ENCODE results near the gene ADAMTS13.
"Not testable (repeated sequence)": the region's sequence is repeated elsewhere in the genome, so short reads cannot be mapped to it uniquely, and the experiment has no call there.

ADAMTS13 gene

DNA sequence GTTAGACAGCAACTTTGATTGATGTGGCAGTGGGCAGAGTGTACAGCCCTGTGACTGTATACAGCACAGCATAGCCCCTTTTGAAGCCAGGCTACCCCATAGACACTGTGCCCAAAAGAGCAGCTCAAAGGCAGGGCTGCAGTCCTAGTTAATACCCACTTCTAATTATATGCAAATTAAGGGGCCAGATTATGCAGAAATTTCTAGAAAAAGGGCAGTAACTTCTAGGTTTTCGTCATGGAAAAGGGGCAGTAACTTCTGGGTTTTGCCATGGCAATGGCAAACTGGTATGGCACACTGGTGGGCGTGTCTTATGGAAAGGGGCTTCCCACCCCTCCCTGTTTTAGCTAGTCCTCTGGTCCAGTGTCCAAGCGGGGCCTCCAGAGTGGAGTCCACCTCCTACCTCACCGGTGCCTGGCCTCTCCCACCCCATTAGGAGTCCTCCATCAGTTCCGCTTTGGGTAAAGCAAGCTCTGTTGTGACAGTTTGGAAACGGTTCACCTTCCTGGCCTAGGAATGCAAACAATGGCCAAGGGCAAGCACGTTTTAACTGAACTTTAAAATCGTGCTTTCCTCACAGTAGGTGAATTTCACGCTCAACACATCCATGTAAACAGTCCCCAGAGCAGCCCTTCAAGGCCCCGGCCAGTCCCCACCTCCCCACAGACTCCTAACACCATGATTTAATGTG lies 5.6 kb downstream of the ADAMTS13 start:
- DNase-seq: no peak

DNA sequence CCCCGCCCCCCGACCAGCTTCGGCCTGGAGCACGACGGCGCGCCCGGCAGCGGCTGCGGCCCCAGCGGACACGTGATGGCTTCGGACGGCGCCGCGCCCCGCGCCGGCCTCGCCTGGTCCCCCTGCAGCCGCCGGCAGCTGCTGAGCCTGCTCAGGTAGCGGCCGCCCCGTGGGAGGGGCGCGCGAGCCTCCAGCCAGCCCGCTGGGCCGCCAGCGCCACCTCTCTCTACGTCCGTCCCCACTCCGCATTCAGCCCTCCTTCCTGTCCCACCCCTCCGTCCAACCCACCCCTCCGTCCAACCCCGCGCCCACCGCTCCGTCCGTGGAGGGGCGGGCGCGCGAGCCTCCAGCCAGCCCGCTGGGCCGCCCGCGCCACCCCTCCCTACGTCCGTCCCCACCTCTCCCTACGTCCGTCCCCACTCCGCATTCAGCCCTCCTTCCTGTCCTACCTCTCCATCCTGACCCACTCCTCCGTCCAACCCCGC lies 6.5 kb downstream of the ADAMTS13 start:
- no peak for DNase-seq

DNA sequence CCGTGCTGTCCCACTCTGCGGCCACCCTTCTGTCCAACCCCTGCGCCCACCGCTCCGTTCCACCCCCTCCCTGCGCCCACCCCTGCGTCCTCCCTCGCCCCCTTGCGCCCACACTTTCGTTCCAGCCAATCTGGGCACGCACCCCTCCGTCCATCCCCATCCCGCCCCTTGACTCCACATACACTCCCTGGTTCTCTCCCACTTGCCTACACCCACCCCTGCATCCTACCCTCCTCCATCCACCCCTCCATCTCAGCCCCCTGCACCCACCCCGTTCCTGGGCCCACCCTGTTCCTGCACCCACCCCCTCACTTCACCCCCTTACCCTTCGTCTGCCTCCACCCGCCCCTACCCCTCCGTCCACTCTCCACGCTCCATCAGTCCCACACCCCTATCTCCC lies 7.0 kb downstream of the ADAMTS13 start:
- DNase-seq: no peak

DNA sequence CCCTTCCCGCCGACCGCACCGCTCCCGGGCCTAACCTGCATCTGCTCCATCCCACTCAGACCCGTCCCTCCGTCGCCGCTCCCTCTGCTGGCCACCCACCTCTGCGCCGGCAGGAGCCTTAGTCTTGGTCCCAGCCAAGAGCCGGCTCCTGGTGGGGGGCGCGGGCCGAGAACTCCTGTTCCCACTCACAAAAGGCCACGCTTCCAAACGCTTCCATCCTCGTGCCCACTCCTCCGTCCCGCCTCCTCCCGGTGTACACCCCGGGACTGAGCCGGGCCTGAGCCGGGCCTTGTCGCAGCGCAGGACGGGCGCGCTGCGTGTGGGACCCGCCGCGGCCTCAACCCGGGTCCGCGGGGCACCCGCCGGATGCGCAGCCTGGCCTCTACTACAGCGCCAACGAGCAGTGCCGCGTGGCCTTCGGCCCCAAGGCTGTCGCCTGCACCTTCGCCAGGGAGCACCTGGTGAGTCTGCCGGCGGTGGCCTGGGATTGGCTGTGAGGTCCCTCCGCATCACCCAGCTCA lies 7.5 kb downstream of the ADAMTS13 start:
- DNase-seq: no peak

DNA sequence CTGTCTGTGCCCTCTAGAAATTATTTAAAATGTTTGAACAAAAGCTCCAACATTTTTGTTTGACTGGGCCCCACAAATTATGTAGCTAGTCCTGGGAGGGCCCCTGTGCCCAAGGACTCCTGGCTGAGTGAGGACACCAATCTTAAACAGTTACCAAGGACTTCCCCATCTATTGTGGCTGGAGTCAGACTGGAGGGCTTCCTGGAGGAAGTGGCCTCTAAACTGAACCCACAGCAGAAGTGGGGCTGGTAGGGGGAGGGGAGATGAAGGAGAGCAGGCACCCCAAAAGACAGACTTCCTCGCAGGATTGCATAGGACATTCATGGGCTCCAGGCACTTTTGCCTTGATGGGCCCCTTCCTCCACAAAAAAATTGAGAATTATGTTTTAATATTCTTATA lies 8.1 kb downstream of the ADAMTS13 start:
- DNase-seq: no peak

DNA sequence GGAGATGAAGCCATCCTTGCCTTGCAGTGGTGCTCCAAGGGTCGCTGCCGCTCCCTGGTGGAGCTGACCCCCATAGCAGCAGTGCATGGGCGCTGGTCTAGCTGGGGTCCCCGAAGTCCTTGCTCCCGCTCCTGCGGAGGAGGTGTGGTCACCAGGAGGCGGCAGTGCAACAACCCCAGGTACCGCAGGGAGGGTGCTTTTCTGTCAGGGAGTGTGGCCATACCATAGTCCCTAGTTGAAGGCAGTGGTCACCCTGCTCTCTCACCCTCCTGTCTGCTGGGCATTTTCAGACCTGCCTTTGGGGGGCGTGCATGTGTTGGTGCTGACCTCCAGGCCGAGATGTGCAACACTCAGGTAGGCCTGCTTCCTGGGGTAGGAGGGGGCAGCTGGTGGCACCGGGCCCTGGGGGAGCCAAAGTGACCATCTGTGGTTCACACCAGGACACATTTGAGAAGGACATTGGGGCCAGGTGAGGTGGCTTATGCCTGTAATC lies 11.2 kb downstream of the ADAMTS13 start:
- DNase-seq: no peak

DNA sequence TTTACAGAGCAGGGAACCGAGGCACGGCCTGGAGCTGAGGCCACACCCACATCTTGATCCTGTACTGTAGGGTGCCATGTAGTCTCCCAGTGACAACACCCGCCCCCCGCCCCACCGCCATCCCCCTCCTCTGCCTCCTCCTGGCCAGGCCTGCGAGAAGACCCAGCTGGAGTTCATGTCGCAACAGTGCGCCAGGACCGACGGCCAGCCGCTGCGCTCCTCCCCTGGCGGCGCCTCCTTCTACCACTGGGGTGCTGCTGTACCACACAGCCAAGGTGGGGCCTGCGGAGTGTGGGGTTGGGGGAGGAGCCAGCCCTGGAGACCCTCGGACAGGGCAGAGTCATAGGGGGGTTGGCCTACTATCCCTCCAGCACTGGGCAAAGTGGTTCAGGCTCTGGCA lies 14.5 kb downstream of the ADAMTS13 start:
- DNase-seq: no peak

DNA sequence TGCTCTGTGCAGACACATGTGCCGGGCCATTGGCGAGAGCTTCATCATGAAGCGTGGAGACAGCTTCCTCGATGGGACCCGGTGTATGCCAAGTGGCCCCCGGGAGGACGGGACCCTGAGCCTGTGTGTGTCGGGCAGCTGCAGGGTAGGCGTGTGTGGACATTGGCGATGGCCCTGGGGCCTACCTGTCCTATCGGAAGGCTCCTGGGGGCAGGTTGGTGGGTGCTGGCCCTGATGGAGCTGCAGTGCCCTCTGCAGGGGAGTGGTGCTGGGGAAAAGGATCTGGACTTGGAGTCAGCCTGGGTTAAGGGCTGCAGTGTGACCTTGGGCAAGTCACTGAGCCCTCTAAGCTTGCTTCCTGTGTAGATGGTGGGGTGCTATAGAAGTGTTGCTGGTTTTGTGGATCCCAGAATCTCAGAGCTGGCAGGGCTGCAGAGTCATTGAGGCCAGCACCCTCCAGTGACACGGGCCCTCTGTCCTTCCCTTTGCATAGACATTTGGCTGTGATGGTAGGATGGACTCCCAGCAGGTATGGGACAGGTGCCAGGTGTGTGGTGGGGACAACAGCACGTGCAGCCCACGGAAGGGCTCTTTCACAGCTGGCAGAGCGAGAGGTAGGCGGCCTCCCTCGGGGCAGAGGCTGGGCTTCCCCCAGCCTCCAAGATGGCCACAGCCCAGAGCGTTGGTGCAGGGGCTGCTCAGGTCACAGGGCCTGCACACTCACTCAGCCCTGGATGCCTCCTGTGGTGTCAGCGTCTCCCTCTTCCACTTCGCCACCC lies 15.8 kb downstream of the ADAMTS13 start:
- no peak for DNase-seq

DNA sequence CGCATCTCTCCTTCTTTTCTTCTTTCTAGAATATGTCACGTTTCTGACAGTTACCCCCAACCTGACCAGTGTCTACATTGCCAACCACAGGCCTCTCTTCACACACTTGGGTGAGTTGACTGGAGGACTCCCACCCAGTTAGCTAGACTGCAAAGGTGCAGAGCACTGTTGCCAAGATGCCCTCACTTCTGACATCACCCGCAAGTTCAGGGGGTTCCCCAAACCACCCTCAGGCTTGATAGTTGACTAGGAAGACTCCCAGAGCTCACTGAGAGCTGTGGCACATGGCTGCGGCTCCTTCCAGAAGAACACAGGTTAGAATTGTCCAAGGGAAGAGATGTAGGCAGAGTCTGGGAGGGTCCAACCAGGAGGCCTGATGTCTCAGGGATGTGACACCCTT lies 17.2 kb downstream of the ADAMTS13 start:
- DNase-seq: no peak

DNA sequence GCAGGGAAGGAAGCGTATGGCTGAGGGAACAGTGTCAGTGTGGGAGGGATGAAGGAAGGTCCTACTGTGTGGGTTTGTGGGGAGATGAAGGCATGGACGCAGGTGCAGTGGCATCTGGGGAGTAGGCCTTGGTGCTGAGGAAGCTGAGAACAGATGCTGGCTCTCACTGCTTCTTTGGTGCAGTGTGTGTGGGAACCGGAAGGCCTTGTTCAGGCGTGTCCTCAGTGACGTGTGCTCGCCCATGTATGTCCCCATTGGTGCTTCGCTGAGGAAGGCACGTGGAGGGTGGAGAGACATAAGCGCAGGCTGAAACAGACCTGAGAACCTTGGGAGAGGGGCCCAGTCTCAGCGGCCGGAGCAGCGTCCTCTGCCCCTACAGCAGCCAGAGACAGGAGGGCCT lies 18.7 kb downstream of the ADAMTS13 start:
- DNase-seq: no peak

DNA sequence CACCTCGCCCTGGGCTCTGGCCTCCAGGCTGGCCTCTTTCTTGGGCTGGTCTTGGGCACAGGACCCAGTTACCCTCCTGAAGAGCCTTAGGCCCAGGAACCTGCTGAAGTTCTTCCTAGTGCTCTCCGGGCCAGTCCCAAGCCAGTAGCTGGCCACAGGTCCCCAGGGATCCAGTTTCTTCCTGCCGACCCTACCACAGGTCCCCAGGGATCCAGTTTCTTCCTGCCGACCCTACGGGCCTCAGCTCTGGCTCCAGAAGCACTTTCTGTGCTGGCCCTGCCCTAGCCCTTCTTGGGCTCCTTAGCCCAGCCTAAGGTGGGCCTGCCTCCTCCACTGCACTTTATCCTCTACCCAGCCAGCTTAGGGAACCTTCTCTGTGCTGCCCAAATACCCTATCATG lies 19.4 kb downstream of the ADAMTS13 start:
- DNase-seq: no peak

DNA sequence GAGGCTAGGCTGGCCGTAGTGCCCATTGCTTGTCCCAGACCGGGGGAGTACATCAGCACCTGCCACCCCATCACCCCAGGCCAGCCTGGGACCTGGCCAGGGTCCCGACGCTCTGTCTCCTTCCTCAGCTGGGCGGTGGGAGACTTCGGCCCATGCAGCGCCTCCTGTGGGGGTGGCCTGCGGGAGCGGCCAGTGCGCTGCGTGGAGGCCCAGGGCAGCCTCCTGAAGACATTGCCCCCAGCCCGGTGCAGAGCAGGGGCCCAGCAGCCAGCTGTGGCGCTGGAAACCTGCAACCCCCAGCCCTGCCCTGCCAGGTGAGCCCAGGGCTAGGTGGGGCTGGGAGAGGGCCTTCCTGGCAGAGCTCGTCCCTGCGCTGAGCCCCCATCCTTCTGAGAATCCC lies 21.1 kb downstream of the ADAMTS13 start:
- no peak for DNase-seq

DNA sequence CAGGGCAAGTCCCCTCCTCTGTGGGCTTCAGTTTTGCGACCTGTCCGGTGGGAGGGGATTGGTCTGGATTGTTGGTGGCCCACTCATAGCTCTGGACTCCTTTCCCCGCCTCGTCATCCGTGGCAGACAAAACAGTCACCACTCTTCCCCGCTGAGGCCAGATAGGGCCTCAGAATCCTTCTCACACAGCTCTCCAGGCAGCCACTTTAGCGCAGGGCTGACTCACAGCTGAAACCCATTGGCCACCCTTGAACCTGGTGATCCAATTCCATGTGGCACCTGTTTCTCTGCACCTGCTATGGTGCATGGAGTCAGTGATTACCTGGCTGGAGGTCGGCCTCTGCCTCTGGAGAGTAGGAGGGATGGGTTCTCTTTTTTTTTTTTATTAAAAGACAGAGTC lies 21.8 kb downstream of the ADAMTS13 start:
- DNase-seq: no peak

DNA sequence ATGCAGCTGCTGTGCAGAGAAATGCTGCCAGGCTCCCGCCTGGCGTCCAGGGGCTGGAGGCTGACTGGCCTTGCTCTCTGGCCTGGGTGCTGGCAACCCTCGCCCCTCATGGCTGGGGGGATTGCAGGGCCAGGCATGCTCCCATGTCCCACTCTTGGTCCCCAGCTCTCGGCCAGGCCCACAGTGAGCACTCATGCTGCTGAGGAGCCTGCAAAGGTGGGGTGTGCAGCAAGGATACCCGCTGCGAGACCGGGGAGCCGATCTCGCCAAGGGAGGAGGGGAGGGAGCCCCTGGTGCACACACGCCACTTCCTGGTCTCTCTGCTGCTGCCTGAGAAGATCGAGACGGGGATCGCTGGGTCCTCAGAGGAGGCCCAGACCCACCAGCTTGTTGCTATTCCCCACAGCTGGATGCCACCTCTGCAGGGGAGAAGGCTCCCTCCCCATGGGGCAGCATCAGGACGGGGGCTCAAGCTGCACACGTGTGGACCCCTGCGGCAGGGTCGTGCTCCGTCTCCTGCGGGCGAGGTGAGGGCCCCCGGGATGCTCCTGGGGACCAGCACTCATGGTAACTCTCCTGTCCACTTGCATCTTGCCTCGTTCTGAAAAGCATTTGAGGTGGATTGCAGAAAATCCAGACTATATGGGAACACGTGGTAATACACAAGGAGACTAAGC lies 23.3 kb downstream of the ADAMTS13 start:
- no peak for DNase-seq

DNA sequence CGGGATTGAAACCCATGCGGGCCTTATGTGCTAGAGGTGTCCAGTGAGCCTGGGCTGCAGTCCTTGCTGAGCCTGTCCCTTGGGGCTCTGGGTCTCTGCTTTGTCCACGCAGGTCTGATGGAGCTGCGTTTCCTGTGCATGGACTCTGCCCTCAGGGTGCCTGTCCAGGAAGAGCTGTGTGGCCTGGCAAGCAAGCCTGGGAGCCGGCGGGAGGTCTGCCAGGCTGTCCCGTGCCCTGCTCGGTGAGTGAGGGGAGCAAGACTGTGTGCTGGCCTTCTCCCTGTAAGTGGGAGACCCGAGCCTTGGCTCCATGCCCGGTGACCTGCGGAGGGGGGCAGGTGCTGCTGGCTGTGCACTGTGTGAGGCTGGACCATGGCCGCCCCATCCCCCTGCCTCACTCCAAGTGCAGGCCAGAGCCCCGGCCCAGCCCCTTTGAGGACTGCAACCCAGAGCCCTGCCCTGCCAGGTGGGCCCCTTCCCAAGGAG lies 26.4 kb downstream of the ADAMTS13 start:
- DNase-seq: no peak

DNA sequence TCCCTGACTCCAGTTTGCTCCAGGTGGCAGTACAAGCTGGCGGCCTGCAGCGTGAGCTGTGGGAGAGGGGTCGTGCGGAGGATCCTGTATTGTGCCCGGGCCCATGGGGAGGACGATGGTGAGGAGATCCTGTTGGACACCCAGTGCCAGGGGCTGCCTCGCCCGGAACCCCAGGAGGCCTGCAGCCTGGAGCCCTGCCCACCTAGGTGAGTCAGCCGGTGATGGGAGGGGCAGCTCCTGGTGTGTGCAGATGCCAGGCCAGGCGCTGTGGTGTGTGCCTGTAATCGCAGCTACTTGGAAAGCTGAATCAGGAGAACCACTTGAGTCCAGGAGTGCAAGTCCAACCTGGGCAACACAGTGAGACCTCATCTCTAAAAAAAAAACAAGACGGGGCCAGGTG lies 27.6 kb downstream of the ADAMTS13 start:
- DNase-seq: no peak

DNA sequence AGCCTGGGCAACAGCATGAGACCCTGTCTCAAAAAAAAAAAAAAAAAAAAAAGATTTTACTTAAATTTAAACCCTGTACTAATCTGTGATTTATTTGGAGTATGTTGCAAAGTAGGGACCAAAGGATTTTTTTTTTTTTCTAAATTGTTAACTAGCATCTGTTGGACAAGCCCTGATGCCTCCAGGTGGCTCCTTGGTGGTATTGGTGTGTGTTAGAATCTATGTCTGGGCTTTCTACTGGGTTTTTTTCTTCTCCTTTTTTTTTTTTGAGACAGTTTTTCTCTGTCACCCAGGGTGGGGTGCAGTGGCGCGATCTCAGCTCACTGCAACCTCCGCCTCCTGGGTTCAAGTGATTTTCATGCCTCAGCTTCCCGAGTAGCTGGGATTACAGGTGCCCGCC lies 29.7 kb downstream of the ADAMTS13 start:
- DNase-seq: not testable (repeated sequence)

DNA sequence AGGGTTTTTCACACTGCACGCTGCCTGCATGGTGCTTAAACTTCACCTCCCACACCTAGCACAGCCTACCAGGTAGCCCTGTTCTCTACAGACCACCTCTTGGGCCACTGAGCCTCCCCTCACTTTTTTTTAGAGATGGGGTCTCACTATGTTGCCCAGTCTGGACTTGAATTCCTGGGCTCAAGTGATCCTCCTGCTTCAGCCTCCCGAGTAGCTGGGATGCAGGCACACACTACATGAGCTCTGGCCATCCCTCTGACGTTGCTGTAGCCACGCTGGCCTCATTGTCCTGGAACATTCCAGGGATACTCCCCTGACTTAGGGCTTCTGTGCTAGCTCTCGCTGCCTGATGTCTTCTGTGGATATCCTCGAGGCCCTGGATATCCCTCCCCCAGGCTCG lies 30.4 kb downstream of the ADAMTS13 start:
- no peak for DNase-seq

DNA sequence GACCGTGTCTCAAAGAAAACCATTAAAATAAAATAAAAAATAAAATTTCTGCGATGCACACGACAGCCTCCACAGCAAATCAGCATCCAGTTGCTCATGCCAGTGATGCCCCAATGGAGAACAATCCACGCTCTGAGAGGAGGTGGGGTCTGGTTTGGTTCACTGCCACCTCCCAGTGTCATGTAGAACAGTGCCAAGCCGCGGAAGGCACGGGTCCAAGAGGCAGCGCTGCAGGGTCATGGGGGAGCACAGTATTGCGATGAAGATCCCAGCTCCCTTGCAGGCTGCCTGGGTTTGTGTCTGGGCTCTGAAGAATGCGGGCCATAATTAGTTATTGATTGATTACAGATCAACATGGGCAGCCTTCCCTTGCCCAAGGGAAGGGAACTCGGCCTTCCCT lies 31.5 kb downstream of the ADAMTS13 start:
- no peak for DNase-seq

DNA sequence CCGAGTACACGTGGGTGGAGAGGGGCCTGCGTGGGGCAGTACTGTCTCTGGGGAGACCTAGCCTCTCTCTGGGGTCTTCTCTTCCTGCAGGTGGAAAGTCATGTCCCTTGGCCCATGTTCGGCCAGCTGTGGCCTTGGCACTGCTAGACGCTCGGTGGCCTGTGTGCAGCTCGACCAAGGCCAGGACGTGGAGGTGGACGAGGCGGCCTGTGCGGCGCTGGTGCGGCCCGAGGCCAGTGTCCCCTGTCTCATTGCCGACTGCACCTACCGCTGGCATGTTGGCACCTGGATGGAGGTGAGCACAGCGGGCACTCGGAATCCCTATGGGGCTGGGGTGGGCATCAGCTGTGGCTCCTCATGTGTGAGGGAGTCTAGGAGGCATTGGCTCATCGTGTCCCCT lies 32.2 kb downstream of the ADAMTS13 start:
- DNase-seq: no peak

DNA sequence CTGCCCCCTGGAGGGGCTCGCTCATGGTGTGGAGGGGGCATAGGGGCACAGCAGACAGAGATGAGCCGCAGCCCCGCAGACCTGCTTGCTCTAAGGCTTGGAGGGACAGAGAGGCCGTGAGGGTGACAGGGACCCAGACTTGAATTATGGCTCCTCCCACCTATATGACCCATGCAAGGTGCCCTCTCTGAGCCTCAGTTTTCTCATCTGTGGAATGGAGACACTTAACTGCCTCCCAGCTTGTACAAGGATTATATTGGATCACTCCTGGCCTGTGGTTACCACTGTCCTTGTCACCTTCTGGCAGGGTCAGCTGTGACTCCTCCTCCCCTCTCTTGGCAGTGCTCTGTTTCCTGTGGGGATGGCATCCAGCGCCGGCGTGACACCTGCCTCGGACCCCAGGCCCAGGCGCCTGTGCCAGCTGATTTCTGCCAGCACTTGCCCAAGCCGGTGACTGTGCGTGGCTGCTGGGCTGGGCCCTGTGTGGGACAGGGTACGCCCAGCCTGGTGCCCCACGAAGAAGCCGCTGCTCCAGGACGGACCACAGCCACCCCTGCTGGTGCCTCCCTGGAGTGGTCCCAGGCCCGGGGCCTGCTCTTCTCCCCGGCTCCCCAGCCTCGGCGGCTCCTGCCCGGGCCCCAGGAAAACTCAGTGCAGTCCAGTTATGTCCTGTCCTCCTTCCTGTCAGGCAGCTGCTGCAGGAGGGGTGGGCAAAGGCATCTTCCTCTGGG lies 32.9 kb downstream of the ADAMTS13 start:
- DNase-seq: no peak

DNA sequence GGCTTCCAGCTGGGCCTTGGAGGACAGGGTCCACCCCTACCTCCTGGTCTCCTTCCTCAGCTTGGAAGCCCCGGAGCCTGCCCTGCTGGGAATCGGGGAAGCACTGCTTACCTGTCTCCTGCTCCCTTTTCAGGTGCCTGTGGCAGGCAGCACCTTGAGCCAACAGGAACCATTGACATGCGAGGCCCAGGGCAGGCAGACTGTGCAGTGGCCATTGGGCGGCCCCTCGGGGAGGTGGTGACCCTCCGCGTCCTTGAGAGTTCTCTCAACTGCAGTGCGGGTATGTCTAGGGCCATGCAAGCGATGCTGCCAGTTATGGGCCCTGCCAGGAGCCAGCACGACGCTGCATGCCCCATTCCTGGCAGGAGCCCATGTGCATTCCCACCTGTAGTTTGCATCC lies 33.8 kb downstream of the ADAMTS13 start:
- DNase-seq: no peak

DNA sequence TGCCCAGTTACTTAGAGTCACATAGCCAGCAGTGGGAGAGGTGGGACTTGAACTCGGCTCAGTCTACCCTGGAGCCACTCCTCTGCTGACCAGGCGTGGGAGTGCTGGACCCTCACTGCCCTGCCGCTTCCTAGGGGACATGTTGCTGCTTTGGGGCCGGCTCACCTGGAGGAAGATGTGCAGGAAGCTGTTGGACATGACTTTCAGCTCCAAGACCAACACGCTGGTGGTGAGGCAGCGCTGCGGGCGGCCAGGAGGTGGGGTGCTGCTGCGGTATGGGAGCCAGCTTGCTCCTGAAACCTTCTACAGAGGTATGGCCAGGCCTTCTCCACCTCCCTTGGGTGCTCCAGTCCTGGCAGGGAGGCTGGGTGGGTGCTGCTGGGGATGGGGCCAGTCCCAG lies 34.2 kb downstream of the ADAMTS13 start:
- no peak for DNase-seq
